SK-N-SH (cell line): ENCODE results near the gene NOP56. TPM values are rescaled to one million over a fixed set of nuclear protein-coding genes. Genes with fewer than 3 reads are reported as not detected.

ENCODE experiments used
- CTCF ChIA-PET: fragments of 300-600, 350-600 bp; formaldehyde crosslinking; extraction: SDS; loops from one replicate; lab custom pipeline; 2021; lab: Yijun Ruan, JAX
- POLR2A ChIA-PET: fragments of 350-600 bp; sonication (Branson Sonifier 250); formaldehyde crosslinking; extraction: SDS; loops from one replicate; lab custom pipeline; 2020; ENCODE audit warnings: antibody characterized with exemption, inconsistent platforms; lab: Yijun Ruan, JAX
- DNase-seq: peaks from one replicate; pipeline ENCODE4 v3.0.0; 2012
- H2AFZ ChIP-seq: fragments of 200-600 bp; sonication (generic); 2 replicates; pipeline ENCODE4 v1.8.1; 2016; ENCODE audit warnings: antibody characterized with exemption, mild to moderate bottlenecking, low read depth
- H3F3A ChIP-seq: fragments of 200-600 bp; sonication (generic); replicated peaks from 2 replicates; pipeline ENCODE3; 2016; ENCODE audit warnings: antibody characterized with exemption, mild to moderate bottlenecking; ENCODE audit not compliant: insufficient read depth
- H3K27ac ChIP-seq, 2 experiments: fragments of 200-500 bp in 1 of 2; fragments of 200-600 bp in 1 of 2; sonication (Bioruptor generic) in 1 of 2; sonication (generic), shearing (Covaris generic) in 1 of 2; 2 replicates each; pipeline versions ENCODE4 v1.5.1 to v1.6.1; 2014 to 2016; ENCODE audit warnings: low read depth in 2 of 2, inconsistent platforms in 1 of 2, low read length in 1 of 2, mild to moderate bottlenecking in 1 of 2, mixed read lengths in 1 of 2
- H3K27me3 ChIP-seq: fragments of 200-600 bp; sonication (generic), shearing (Covaris generic); 2 replicates; pipeline ENCODE4 v1.6.1; 2016; ENCODE audit warnings: mixed run types; ENCODE audit not compliant: insufficient read depth
- H3K36me3 ChIP-seq, 2 experiments: fragments of 200-500 bp in 1 of 2; fragments of 200-600 bp in 1 of 2; sonication (Bioruptor generic) in 1 of 2; sonication (generic) in 1 of 2; replicated peaks in 1 of 2; 2 replicates each; pipeline versions ENCODE3 to v1.5.1; 2014 to 2016; ENCODE audit warnings: low read length in 1 of 2, mild to moderate bottlenecking in 1 of 2; ENCODE audit not compliant: insufficient read depth in 2 of 2, control insufficient read depth in 1 of 2
- H3K4me1 ChIP-seq, 2 experiments: fragments of 200-500 bp in 1 of 2; fragments of 200-600 bp in 1 of 2; sonication (Bioruptor generic) in 1 of 2; sonication (generic), shearing (Covaris generic) in 1 of 2; 2 replicates each; pipeline versions ENCODE4 v1.5.1 to v1.6.1; 2014 to 2016; ENCODE audit warnings: low read depth in 1 of 2, low read length in 1 of 2, mixed run types in 1 of 2; ENCODE audit not compliant: insufficient read depth in 2 of 2, control insufficient read depth in 1 of 2
- H3K4me2 ChIP-seq: fragments of 200-600 bp; sonication (generic), shearing (Covaris generic); 2 replicates; pipeline ENCODE4 v1.6.1; 2017; ENCODE audit warnings: mixed run types
- H3K4me3 ChIP-seq, 2 experiments: fragments of 200-500 bp in 1 of 2; fragments of 200-600 bp in 1 of 2; sonication (Bioruptor generic) in 1 of 2; sonication (generic), shearing (Covaris generic) in 1 of 2; 2 replicates each; pipeline versions ENCODE4 v1.5.1 to v1.8.1; 2014 to 2016; ENCODE audit warnings: low read depth in 2 of 2, inconsistent platforms in 1 of 2, low read length in 1 of 2, mild to moderate bottlenecking in 1 of 2, mixed read lengths in 1 of 2, moderate library complexity in 1 of 2
- H3K79me2 ChIP-seq: fragments of 200-600 bp; sonication (generic); 2 replicates; pipeline ENCODE4 v1.8.1; 2017; ENCODE audit warnings: mild to moderate bottlenecking; ENCODE audit not compliant: insufficient read depth
- H3K9ac ChIP-seq: fragments of 200-600 bp; sonication (generic); 2 replicates; pipeline ENCODE4 v1.6.1; 2017; ENCODE audit warnings: mixed run types
- H3K9me2 ChIP-seq: fragments of 200-600 bp; sonication (generic); 2 replicates; pipeline ENCODE4 v1.6.1; 2017; ENCODE audit warnings: mixed run types
- H3K9me3 ChIP-seq: fragments of 200-600 bp; sonication (generic); 2 replicates; pipeline ENCODE4 v1.6.1; 2017; ENCODE audit warnings: mixed run types, mild to moderate bottlenecking, moderate library complexity
- H4K20me1 ChIP-seq: fragments of 200-600 bp; sonication (generic); 2 replicates; pipeline ENCODE4 v1.6.1; 2017; ENCODE audit warnings: mild to moderate bottlenecking, mixed run types; ENCODE audit not compliant: insufficient read depth
- CHD2 ChIP-seq: fragments of 150-350 bp; IDR thresholded peaks from 2 replicates; pipeline ENCODE4 v1.6.1; 2018; ENCODE audit warnings: low read length; ENCODE audit not compliant: partially characterized antibody
- CTCF ChIP-seq: fragments of 200-600 bp; sonication (generic); IDR thresholded peaks from 2 replicates; pipeline ENCODE4 v1.6.1; 2017; ENCODE audit warnings: antibody characterized with exemption, mild to moderate bottlenecking, moderate library complexity
- FOXJ3 ChIP-seq: sonication (generic); formaldehyde crosslinking; IDR thresholded peaks from 2 replicates; pipeline ENCODE4 v1.5.1; 2020; ENCODE audit warnings: mild to moderate bottlenecking, missing genetic modification reagents
- GABPA ChIP-seq: IDR thresholded peaks from 2 replicates; pipeline ENCODE4 v1.4.0; 2012; ENCODE audit warnings: low read depth, mild to moderate bottlenecking
- IRF3 ChIP-seq: fragments of 150-350 bp; IDR thresholded peaks from 2 replicates; pipeline ENCODE4 v1.6.1; 2016; ENCODE audit warnings: mild to moderate bottlenecking, low read depth, low read length
- JUND ChIP-seq: IDR thresholded peaks from 2 replicates; pipeline ENCODE4 v1.4.0; 2012
- MEF2A ChIP-seq: IDR thresholded peaks from 2 replicates; pipeline ENCODE4 v1.4.0; 2012; ENCODE audit warnings: low read depth, borderline replicate concordance
- MXI1 ChIP-seq: IDR thresholded peaks from 2 replicates; pipeline ENCODE4 v1.6.1; 2012; ENCODE audit warnings: mild to moderate bottlenecking, low read depth, low read length, improper control_type of control experiment
- NRF1 ChIP-seq: IDR thresholded peaks from 2 replicates; pipeline ENCODE4 v1.6.1; 2012; ENCODE audit warnings: low read depth, mild to moderate bottlenecking, low read length
- PBX3 ChIP-seq: IDR thresholded peaks from 2 replicates; pipeline ENCODE4; 2012
- RAD21 ChIP-seq: IDR thresholded peaks from 2 replicates; pipeline ENCODE4 v1.6.1; 2012; ENCODE audit warnings: mild to moderate bottlenecking, low read length
- RCOR1 ChIP-seq: fragments of 150-350 bp; IDR thresholded peaks from 2 replicates; pipeline ENCODE4 v1.6.1; 2017; ENCODE audit warnings: antibody characterized with exemption, low read length
- RFX5 ChIP-seq: IDR thresholded peaks from 2 replicates; pipeline ENCODE4 v1.6.1; 2012; ENCODE audit warnings: mild to moderate bottlenecking, improper control_type of control experiment, low read length
- TCF12 ChIP-seq: IDR thresholded peaks from 2 replicates; pipeline ENCODE4 v1.4.0; 2012
- USF2 ChIP-seq: fragments of 150-350 bp; IDR thresholded peaks from 2 replicates; pipeline ENCODE4 v1.6.1; 2017; ENCODE audit warnings: antibody characterized with exemption, low read length, low read depth, borderline replicate concordance
- WGBS: methylation state at CpG from one replicate; pipeline ENCODE4 v1.1.6; 2017; ENCODE audit warnings: low lambda C conversion rate; 5-methylcytosine and 5-hydroxymethylcytosine counted together
- polyA plus RNA-seq, 3 experiments: library from polyadenylated mRNA; depleted of rRNA; stranded (reverse); fragments of >200 nt; gene quantifications; 2 replicates each; pipeline ENCODE4 v1.2.3, GENCODE V29; 2012

Gene NOP56
- polyA plus RNA-seq, 1 of the 3 experiments (the other 2 are of a cell fraction), result 158 TPM

- H3K79me2 ChIP-seq, result no peaks in the 10 kb centered on the region
- H3K4me1 ChIP-seq, result no peaks in the 10 kb centered on the region
- H3K4me2 ChIP-seq, result no peak overlapping the region
- no peaks in the 10 kb centered on the region for H3K27me3 ChIP-seq
- H3K27ac ChIP-seq, result no peak overlapping the region
- TF ChIP-seq JUND, result no peak
- TF ChIP-seq CTCF, result 0 out of 2 replicates have a peak, but pooled peaks have one; percentile 19
- no peak overlapping the region for H3K9ac ChIP-seq
- no peak for DNase-seq
- WGBS, result 15% methylated on average over 4 of the region's 4 CpGs
- H3K4me3 ChIP-seq, result no peak overlapping the region
- no peaks in the 10 kb centered on the region for H3K9me3 ChIP-seq
- no peaks in the 10 kb centered on the region for H4K20me1 ChIP-seq
- ChIA-PET CTCF (interaction anchor here (1.8 to 2.8 kb wide), 2 partner anchors 16 to 150 kb away, joined by 5 to 16 read pairs; no protein-coding TSS in a partner anchor), POLR2A (no interaction called here)
- H3K9me2 ChIP-seq, result no peaks in the 10 kb centered on the region
- no peaks in the 10 kb centered on the region for H3K36me3 ChIP-seq
- no peaks in the 10 kb centered on the region for H3F3A ChIP-seq
- no peak overlapping the region for H2AFZ ChIP-seq
Observed at GRCh38 chr20:2671977-2672376, 19.5 kb downstream of the NOP56 start.

- Histone ChIP-seq H3K9me2 (no peaks in the 10 kb centered on the region), H3K9me3 (no peaks in the 10 kb centered on the region), H3K4me2 (no peak overlapping the region), H3K4me3 (no peak overlapping the region), H3K9ac (no peak overlapping the region), H2AFZ (no peak overlapping the region), H3K27ac (no peak overlapping the region), H3K4me1 (no peaks in the 10 kb centered on the region), H3F3A (no peaks in the 10 kb centered on the region), H3K79me2 (no peaks in the 10 kb centered on the region), H4K20me1 (no peaks in the 10 kb centered on the region), H3K36me3 (no peaks in the 10 kb centered on the region), H3K27me3 (no peaks in the 10 kb centered on the region)
- ChIA-PET CTCF (interaction anchor here (1.8 to 2.8 kb wide), 2 partner anchors 15 to 150 kb away, joined by 5 to 16 read pairs; no protein-coding TSS in a partner anchor), POLR2A (no interaction called here)
- TF ChIP-seq PBX3, result no peak
- TF ChIP-seq USF2, result no peak
- TF ChIP-seq MXI1, result no peak
- no peak for TF ChIP-seq RFX5
- no peak for TF ChIP-seq RAD21
- no peak for TF ChIP-seq FOXJ3 (CRISPR knock-in tag)
- TF ChIP-seq GABPA, result no peak
- no peak for TF ChIP-seq TCF12
- TF ChIP-seq MEF2A, result no peak
- no peak for TF ChIP-seq IRF3
- TF ChIP-seq CHD2, result no peak
- TF ChIP-seq RCOR1, result no peak
- no peak for TF ChIP-seq NRF1
- TF ChIP-seq CTCF, result no peak
- no peak for DNase-seq
- 44% methylated on average over 3 of the region's 3 CpGs for WGBS
Observed at GRCh38 chr20:2672446-2672845, 20.0 kb downstream of the NOP56 start.
